GM12878 (cell line): ENCODE measurements around the gene HUNK.

Source experiments
- CTCF ChIP-seq, 3 experiments: IDR thresholded peaks in 2 of 3; conservative IDR thresholded peaks in 1 of 3; 2 replicates each; pipeline ENCODE4 v1.5.1; 2011; ENCODE audit warnings: low read depth in 3 of 3, low read length in 3 of 3, mild to moderate bottlenecking in 3 of 3, control low read depth in 2 of 3, moderate library complexity in 2 of 3, inconsistent platforms in 1 of 3, mixed read lengths in 1 of 3; ENCODE audit not compliant: control insufficient read depth in 2 of 3, insufficient read depth in 1 of 3; ENCODE audit errors: extremely low read depth in 1 of 3
- PAX8 ChIP-seq: fragments of 450-650 bp; IDR thresholded peaks from 2 replicates; pipeline ENCODE4 v1.6.1; 2017; ENCODE audit warnings: mild to moderate bottlenecking, moderate library complexity
- POLR2A ChIP-seq: IDR thresholded peaks from 2 replicates; pipeline ENCODE4 v1.6.1; 2011; ENCODE audit warnings: low read depth, mild to moderate bottlenecking, low read length

GRCh38 chr21:31855180-31855579, 17.6 kb upstream of the HUNK start:
- TF ChIP-seq PAX8 (no peak), CTCF (IDR thresholded peaks at IDR 0.05 in 2 of 3, conservative IDR thresholded peaks at IDR 0.05 in 1 of 3; ENCODE audit: control insufficient read depth in 2 of 3, extremely low read depth in 1 of 3, insufficient read depth in 1 of 3, low read depth in 3 of 3, low read length in 3 of 3) (no peak), POLR2A (no peak)
